Neural progenitor cell (in vitro differentiated cells): ENCODE measurements around the gene CCDC80. TPM values are rescaled to one million over a fixed set of nuclear protein-coding genes. Genes with fewer than 3 reads are reported as not detected.

Experiments
- DNase-seq: peaks from one replicate; pipeline ENCODE4 v3.0.0-alpha.2; 2016; ENCODE audit warnings: low spot score
- H2AFZ ChIP-seq: fragments of 200-600 bp; sonication (generic); replicated peaks from 2 replicates; pipeline ENCODE4 v1.6.1; 2016; ENCODE audit warnings: antibody characterized with exemption
- H3F3A ChIP-seq: fragments of 200-600 bp; sonication (generic); 2 replicates; pipeline ENCODE4 v1.6.1; 2016; ENCODE audit warnings: antibody characterized with exemption, low read depth
- H3K27ac ChIP-seq: fragments of 200-600 bp; sonication (generic); 2 replicates; pipeline ENCODE4 v1.5.1; 2016; ENCODE audit warnings: mild to moderate bottlenecking
- H3K27me3 ChIP-seq: fragments of 200-600 bp; sonication (generic); 2 replicates; pipeline ENCODE4 v1.6.1; 2016; ENCODE audit warnings: mild to moderate bottlenecking, moderate library complexity
- H3K36me3 ChIP-seq: fragments of 200-600 bp; sonication (generic); 2 replicates; pipeline ENCODE4 v1.5.1; 2016
- H3K4me1 ChIP-seq: fragments of 200-600 bp; sonication (generic); 2 replicates; pipeline ENCODE4 v1.6.1; 2016; ENCODE audit warnings: mixed run types
- H3K4me2 ChIP-seq: fragments of 200-600 bp; sonication (generic); 2 replicates; pipeline ENCODE4 v1.6.1; 2016
- H3K4me3 ChIP-seq: fragments of 200-600 bp; sonication (generic); 2 replicates; pipeline ENCODE4 v1.5.1; 2016
- H3K79me2 ChIP-seq: fragments of 200-600 bp; sonication (generic); 2 replicates; pipeline ENCODE4 v1.6.1; 2016; ENCODE audit warnings: low read depth
- H3K9ac ChIP-seq: fragments of 200-600 bp; sonication (generic); 2 replicates; pipeline ENCODE4 v1.6.1; 2016
- H3K9me3 ChIP-seq: fragments of 200-600 bp; sonication (generic); 2 replicates; pipeline ENCODE4 v1.5.1; 2016; ENCODE audit warnings: low read depth
- H4K20me1 ChIP-seq: fragments of 200-600 bp; sonication (generic); 2 replicates; pipeline ENCODE4 v1.6.1; 2016; ENCODE audit warnings: low read depth
- H3K27ac Mint-ChIP-seq: 3 replicates; pipeline ENCODE4 v1.8.0; 2021; ENCODE audit warnings: mixed read lengths
- H3K27me3 Mint-ChIP-seq: 2 replicates; pipeline ENCODE4 v1.8.0; 2022; ENCODE audit warnings: low read depth, mild to moderate bottlenecking, inconsistent platforms, moderate library complexity, mixed read lengths; ENCODE audit not compliant: insufficient read depth
- H3K36me3 Mint-ChIP-seq: 3 replicates; pipeline ENCODE4 v1.8.0; 2021; ENCODE audit warnings: mixed read lengths
- H3K4me1 Mint-ChIP-seq: 3 replicates; pipeline ENCODE4 v1.8.0; 2021; ENCODE audit warnings: mixed read lengths
- H3K4me3 Mint-ChIP-seq: 3 replicates; pipeline ENCODE4 v1.8.0; 2021; ENCODE audit warnings: mild to moderate bottlenecking, moderate library complexity, mixed read lengths
- H3K9me3 Mint-ChIP-seq: 3 replicates; pipeline ENCODE4 v1.8.0; 2020; ENCODE audit warnings: mixed read lengths
- CTCF ChIP-seq: fragments of 200-600 bp; sonication (generic); IDR thresholded peaks from 2 replicates; pipeline ENCODE4 v1.5.1; 2017; ENCODE audit warnings: antibody characterized with exemption, mild to moderate bottlenecking
- EZH2 ChIP-seq: fragments of 200-600 bp; sonication (generic); IDR thresholded peaks from 2 replicates; pipeline ENCODE4 v1.6.1; 2017; ENCODE audit warnings: antibody characterized with exemption, mild to moderate bottlenecking, moderate library complexity
- EZH2phosphoT487 ChIP-seq: fragments of 200-600 bp; sonication (generic); IDR thresholded peaks from 2 replicates; pipeline ENCODE4 v1.6.1; 2017; ENCODE audit warnings: antibody characterized with exemption
- total RNA-seq: library from RNA; depleted of rRNA; stranded (reverse); fragments of >200 nt; gene quantifications from 2 replicates; pipeline ENCODE4 v1.2.3, GENCODE V29; 2015; ENCODE audit warnings: low replicate concordance

Gene CCDC80
- total RNA-seq, 1 donor from 2014 or later: 21.5 TPM

GRCh38 chr3:112653209-112653871, 12.4 kb upstream of the CCDC80 start:
- H3K36me3 Mint-ChIP-seq: no peaks in the 10 kb centered on the region
- no peak overlapping the region for H3K4me3 Mint-ChIP-seq
- TF ChIP-seq EZH2phosphoT487 (no peak), CTCF (no peak), EZH2 (no peak)
- no peak overlapping the region for H2AFZ ChIP-seq
- H3K9ac ChIP-seq: no peak overlapping the region
- H3K27me3 Mint-ChIP-seq: peaks cover 3% of the 10 kb centered on the region
- H3K36me3 ChIP-seq: no peaks in the 10 kb centered on the region
- no peak for DNase-seq
- H3K9me3 ChIP-seq: no peaks in the 10 kb centered on the region
- no peak overlapping the region for H3K27ac Mint-ChIP-seq
- no peak overlapping the region for H3K4me3 ChIP-seq
- H3K79me2 ChIP-seq: no peaks in the 10 kb centered on the region
- H3K4me1 Mint-ChIP-seq: no peaks in the 10 kb centered on the region
- H3K4me1 ChIP-seq: no peaks in the 10 kb centered on the region
- H3K4me2 ChIP-seq: no peak overlapping the region
- H3K9me3 Mint-ChIP-seq: peaks cover 4% of the 10 kb centered on the region
- H3K27ac ChIP-seq: no peak overlapping the region
- H4K20me1 ChIP-seq: no peaks in the 10 kb centered on the region
- no peaks in the 10 kb centered on the region for H3K27me3 ChIP-seq
- H3F3A ChIP-seq: no peaks in the 10 kb centered on the region

GRCh38 chr3:112651516-112651915, 10.6 kb upstream of the CCDC80 start:
- Mint-ChIP-seq H3K4me3 (no peak overlapping the region), H3K36me3 (no peaks in the 10 kb centered on the region), H3K27ac (no peak overlapping the region), H3K27me3 (peaks cover 3% of the 10 kb centered on the region), H3K9me3 (peaks cover 3% of the 10 kb centered on the region), H3K4me1 (peaks cover 10% of the 10 kb centered on the region)
- H3F3A ChIP-seq: no peaks in the 10 kb centered on the region
- no peaks in the 10 kb centered on the region for H3K36me3 ChIP-seq
- no peak overlapping the region for H3K27ac ChIP-seq
- TF ChIP-seq EZH2phosphoT487: no peak
- peaks cover 17% of the 10 kb centered on the region for H3K4me1 ChIP-seq
- no peak overlapping the region for H3K4me2 ChIP-seq
- no peaks in the 10 kb centered on the region for H3K9me3 ChIP-seq
- H3K4me3 ChIP-seq: no peak overlapping the region
- no peak overlapping the region for H2AFZ ChIP-seq
- no peak for DNase-seq
- H3K9ac ChIP-seq: no peak overlapping the region
- no peaks in the 10 kb centered on the region for H3K27me3 ChIP-seq
- no peaks in the 10 kb centered on the region for H4K20me1 ChIP-seq
- H3K79me2 ChIP-seq: no peaks in the 10 kb centered on the region

GRCh38 chr3:112651071-112651470, 10.1 kb upstream of the CCDC80 start:
- no peaks in the 10 kb centered on the region for H4K20me1 ChIP-seq
- H3K4me1 ChIP-seq: peaks cover 17% of the 10 kb centered on the region
- no peaks in the 10 kb centered on the region for H3K79me2 ChIP-seq
- no peaks in the 10 kb centered on the region for H3K36me3 ChIP-seq
- H3K9ac ChIP-seq: no peak overlapping the region
- H3F3A ChIP-seq: no peaks in the 10 kb centered on the region
- H3K9me3 Mint-ChIP-seq: peaks cover 3% of the 10 kb centered on the region
- H3K36me3 Mint-ChIP-seq: no peaks in the 10 kb centered on the region
- H3K9me3 ChIP-seq: no peaks in the 10 kb centered on the region
- H3K27me3 ChIP-seq: no peaks in the 10 kb centered on the region
- H3K4me2 ChIP-seq: no peak overlapping the region
- peaks cover 3% of the 10 kb centered on the region for H3K27me3 Mint-ChIP-seq
- no peak overlapping the region for H2AFZ ChIP-seq
- H3K4me1 Mint-ChIP-seq: peaks cover 11% of the 10 kb centered on the region
- H3K4me3 ChIP-seq: no peak overlapping the region
- H3K4me3 Mint-ChIP-seq: no peak overlapping the region
- no peak overlapping the region for H3K27ac Mint-ChIP-seq
- no peak for TF ChIP-seq EZH2phosphoT487
- TF ChIP-seq CTCF: no peak
- TF ChIP-seq EZH2: no peak
- no peak for DNase-seq
- no peak overlapping the region for H3K27ac ChIP-seq

GRCh38 chr3:112650482-112650881, 9.5 kb upstream of the CCDC80 start:
- Histone ChIP-seq H3K9ac (no peak overlapping the region), H3K27me3 (no peaks in the 10 kb centered on the region), H3K4me1 (peaks cover 17% of the 10 kb centered on the region), H3K36me3 (no peaks in the 10 kb centered on the region), H3K9me3 (no peaks in the 10 kb centered on the region), H3K79me2 (no peaks in the 10 kb centered on the region), H4K20me1 (no peaks in the 10 kb centered on the region), H3K4me2 (no peak overlapping the region), H2AFZ (no peak overlapping the region), H3K27ac (no peak overlapping the region), H3F3A (no peaks in the 10 kb centered on the region), H3K4me3 (no peak overlapping the region)
- Mint-ChIP-seq H3K27ac (no peak overlapping the region), H3K4me3 (no peak overlapping the region), H3K36me3 (no peaks in the 10 kb centered on the region), H3K4me1 (peaks cover 11% of the 10 kb centered on the region), H3K9me3 (peaks cover 3% of the 10 kb centered on the region), H3K27me3 (peaks cover 3% of the 10 kb centered on the region)
- DNase-seq: no peak
- no peak for TF ChIP-seq EZH2phosphoT487
- no peak for TF ChIP-seq EZH2
- no peak for TF ChIP-seq CTCF
